Activated T-cell treated with anti-CD3 and anti-CD28 coated beads, Interleukin-2, amount 50 U/mL, for 48 hours (primary cell): Measurements from ENCODE around the gene FCRL2.

ENCODE experiments used
- DNase-seq, 2 experiments: peaks; one replicate each; pipeline ENCODE4 v3.0.0-alpha.2; 2020

The FCRL2 gene

GRCh38 chr1:157776971-157777391 is at the start of gene FCRL2:
Gene FCRL2 (minus strand): TSS chr1:157777132. CDS start chr1:157777073, 59 bp downstream.
- no peak for DNase-seq

DNA sequence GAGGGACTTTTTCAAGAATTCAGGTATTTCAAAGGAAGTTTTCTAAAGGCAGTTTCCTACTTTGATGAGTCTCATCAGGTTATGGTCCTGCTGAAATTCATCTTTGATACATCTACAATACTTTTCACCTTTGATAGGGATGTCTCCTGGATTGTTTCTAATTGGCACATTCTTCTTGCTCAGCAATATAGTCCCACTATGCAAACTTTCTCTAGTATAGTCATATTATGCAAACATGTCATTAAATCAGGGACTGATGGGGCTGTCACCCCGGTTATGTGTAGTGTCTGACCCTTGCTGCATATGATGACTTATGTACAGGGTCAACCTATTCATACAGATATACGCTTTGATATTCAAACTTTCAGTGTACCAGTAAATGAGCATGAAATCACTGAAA is 43.4 kb upstream of the FCRL2 start:
- DNase-seq, result no peak

- no peak for DNase-seq
These were observed 43.0 kb upstream of the FCRL2 start, which contains the start of gene FCRL1 for GRCh38 chr1:157819896-157820295. Gene FCRL1 (minus strand): TSS chr1:157820120. CDS start chr1:157820037, 83 bp downstream.

DNA sequence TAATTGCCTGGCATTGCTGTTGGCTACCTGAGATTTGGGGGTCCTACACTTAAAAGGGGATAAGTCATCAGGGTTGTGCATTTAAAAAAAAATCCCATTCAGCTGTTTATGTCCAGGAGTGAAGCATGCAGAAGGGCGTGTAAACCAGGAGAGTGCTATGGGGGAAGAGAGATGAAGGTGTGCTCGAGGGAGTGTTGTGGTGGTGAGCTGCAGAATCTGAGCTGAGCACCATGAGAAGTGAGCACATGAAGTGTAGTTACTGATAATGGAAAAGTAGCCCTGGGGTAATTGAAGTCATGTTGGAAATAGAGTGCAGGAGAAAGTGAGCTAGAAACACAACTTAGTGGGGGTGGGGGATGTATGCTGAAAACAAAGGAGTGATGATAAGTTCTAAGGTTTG is 42.3 kb upstream of the FCRL2 start:
- no peak for DNase-seq

DNA sequence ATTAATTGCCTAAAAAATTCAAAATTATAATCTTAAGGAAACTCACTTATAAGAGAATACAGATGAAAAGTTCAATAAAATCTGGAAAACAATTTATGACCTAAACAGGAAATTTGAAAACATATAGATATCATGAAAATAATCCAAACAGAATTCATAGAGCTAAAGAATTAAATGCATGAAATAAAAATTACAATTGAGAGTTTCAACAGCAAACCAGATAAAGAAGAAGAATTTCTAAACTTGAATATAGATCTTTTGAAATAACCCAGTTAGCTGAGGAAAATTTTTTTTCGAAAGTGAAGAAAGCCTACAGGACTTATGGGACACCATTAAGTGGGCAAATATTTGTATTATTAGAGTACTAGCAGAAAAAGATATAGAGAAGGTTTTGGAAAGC is 36.3 kb upstream of the FCRL2 start:
- DNase-seq, result no peak

DNA sequence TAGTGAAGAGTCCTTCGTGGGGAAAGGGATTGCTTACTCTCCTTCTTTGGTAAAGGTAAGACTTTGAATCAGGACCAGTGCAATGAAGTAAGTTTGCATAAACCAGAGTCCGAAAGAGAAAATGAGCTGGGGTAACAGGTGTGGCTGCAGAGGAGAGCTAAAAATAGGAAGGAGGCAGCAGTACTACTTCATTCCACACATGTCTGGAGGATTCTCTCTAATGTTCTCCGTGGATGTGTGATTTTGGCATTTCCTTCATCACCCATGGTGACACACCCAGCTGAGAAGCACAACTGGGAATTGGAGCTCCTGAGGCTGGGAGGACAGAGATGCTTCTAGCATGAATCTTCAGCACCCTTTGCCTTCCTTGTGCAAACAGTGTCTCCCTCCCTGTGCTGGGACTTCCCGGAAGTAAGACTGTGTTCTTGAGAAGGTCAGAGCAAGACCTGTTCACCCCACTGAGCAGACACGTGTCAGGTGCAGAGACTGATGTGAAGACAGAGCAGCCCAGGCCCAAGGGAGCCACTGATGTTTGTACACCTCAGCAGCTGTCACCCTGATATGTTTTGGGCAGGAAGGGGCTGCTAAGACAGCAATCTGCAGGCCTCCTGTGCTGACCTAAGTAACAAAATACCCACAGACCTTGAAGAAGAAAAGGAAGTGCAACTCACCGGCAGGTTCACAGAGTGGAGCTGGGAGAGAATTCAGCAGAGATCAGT is 29.7 kb upstream of the FCRL2 start:
- no peak for DNase-seq

DNA sequence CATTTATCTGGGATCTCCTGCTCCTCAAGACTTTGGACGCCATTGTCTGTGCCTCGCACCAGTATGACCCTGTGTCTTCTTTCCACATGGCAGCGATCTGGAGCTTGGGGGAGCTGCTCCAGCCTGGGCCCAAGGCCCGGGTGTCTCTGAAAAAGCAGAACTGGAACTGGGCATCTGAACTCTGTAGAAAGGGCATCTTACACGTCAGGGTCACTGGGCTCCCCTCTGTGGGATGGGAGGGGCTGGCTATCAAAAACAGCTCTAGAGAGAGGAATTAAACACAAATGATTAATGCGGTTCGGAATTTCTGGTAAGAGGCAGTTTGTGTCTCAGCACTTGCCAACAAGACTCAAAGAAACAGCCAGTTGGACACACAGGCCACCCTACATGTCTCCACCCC is 26.9 kb upstream of the FCRL2 start:
- DNase-seq, result no peak

GRCh38 chr1:157799996-157800395 is 23.1 kb upstream of the FCRL2 start:
- DNase-seq, result no peak

- DNase-seq, result no peak
These were observed 21.3 kb upstream of the FCRL2 start for GRCh38 chr1:157798211-157798610.

DNA sequence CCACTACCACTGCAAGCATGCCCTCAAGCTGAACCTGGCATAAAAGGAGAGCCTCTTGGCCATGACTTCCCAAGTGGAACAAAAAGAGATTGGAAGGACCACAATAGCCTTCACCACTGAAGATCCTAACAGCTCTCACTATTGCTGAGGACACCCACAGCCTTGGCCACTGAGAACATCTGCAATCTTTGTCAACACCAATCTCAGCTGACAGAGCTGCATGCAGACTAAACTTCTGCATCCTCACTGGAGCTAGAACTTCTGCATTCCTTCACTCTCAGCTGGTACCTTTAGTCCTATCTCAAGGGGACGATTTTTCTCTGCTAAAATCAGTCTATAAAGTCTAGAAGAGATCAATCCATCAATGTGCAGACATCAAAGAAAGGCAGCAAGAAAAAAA is 8.3 kb upstream of the FCRL2 start:
- no peak for DNase-seq

- DNase-seq, result no peak
These were observed 7.9 kb upstream of the FCRL2 start for GRCh38 chr1:157784801-157785200.

DNA sequence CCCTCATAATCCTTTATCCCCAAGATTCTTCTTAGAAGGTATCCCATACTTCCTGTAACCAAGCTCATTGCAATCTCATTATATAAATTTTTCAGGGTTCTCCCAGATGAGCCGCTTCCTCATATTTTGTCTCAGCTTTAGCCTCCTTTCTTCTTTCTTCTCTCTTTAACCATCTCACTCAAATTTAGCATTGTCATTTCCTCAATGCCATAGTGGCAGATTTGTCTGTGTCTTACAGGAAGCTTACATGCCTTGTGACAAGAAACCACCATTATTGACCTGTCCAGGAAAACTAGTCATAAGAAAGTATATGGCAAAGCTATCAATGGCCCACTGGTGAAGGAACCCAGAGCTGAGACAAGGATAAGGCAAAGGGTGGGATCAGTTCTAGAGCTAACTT is 6.0 kb upstream of the FCRL2 start:
- DNase-seq, result no peak

DNA sequence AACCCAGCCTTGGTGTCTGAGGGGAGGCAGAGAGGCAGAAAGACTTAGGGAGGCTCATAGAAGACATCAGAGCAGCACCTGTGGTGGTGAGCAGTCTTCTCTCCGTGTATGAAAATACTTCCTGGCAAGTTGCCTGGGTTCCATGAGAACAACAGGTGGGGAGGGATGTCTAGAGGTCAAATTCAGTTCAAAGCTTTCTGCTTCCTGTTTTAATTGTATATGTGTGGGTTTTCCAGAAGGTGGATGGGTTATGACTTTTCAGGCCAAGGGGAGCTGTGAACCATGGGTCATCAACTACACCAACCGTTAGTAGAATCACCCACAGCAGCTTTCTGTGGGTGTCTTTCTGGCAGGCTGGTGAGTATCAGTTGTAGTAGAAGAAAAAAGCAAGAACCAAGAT is 4.1 kb upstream of the FCRL2 start:
- no peak for DNase-seq

- DNase-seq, result no peak
These were observed 1.6 kb downstream of the FCRL2 start for GRCh38 chr1:157775101-157775870.

- no peak for DNase-seq
These were observed 2.5 kb downstream of the FCRL2 start for GRCh38 chr1:157774412-157774811.

- DNase-seq, result no peak
These were observed 3.2 kb downstream of the FCRL2 start for GRCh38 chr1:157773493-157774350.

GRCh38 chr1:157771661-157772425 is 5.1 kb downstream of the FCRL2 start:
- no peak for DNase-seq

- no peak for DNase-seq
These were observed 6.4 kb downstream of the FCRL2 start for GRCh38 chr1:157770442-157771043.

DNA sequence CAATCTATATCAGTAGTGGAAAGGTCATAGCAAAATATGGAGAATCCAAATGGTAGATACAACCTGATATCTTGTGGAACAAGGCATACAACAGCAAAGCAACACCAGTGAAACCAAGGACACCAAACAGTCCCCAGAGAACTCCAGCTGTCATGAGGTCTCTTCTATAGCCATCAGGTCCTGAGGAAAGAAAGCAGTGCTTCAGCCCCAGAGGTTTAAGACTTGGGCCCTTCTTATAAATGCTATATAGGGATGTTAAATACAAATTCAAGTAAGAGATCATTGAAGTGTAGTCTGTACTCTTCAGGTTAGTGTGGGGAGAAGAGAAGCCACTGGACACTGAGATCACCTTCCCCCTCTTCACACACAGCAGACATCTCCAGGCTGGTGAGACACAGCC is 10.1 kb downstream of the FCRL2 start:
- no peak for DNase-seq

GRCh38 chr1:157758018-157758417 is 18.9 kb downstream of the FCRL2 start:
- DNase-seq, result no peak

DNA sequence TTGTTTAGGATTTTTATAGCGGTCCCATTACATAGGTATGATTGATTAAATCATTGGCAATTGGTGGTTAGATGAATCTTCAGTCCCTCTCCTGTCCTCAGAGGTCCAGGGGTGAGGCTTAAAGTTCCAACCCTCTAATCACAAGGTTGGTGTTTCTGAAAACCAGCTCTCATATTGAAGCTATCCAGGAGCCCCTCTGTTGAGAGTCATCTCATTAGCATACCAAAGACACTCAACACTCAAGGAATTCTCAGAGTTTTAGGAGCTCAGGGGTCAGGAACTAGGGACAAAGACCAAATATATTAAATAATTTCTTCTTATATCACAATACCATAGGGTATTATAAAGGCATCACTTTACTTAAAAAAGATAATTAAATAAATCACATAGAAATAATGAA is 23.3 kb downstream of the FCRL2 start:
- DNase-seq, result no peak

- DNase-seq, result no peak
These were observed 25.6 kb downstream of the FCRL2 start for GRCh38 chr1:157751283-157751682.
